WI38 (cell line): ENCODE data around the gene SPNS2.

Experiments
- H3K4me3 ChIP-seq: 2 replicates; pipeline ENCODE4 v1.5.1; 2011; ENCODE audit warnings: low read depth, mild to moderate bottlenecking, control low read depth, low read length
- TF ChIP-seq, protein P1 (sequence below): IDR thresholded peaks from 2 replicates; pipeline ENCODE4 v1.5.1; 2012; ENCODE audit warnings: low read depth, mild to moderate bottlenecking, control low read depth, low read length

SPNS2 gene

DNA sequence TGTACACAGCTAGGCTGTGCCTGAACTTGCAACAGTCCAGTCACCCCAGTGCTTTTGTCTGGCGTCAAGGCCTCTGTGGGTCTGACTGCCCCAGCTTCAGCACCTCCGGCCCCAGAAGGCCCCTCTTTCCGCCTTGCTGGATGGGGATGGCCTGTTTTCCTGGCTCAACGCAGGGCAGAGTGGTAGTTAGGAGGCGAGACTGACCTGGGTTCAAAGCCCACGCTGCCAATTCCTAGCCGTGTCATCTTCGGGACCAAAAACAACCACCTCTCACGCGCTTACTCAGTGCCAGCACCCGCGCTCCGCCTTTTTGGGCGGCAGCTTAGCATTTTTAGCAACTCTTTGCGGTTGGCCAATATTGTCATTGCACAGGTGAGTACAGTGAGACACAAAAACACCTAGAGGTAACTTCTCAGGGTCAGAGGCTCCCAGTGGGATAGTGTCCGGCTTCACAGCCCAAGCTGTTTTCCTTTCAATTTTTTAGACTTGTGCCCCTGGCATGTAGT is 51.9 kb downstream of the SPNS2 start:
- TF ChIP-seq, protein P1, sequence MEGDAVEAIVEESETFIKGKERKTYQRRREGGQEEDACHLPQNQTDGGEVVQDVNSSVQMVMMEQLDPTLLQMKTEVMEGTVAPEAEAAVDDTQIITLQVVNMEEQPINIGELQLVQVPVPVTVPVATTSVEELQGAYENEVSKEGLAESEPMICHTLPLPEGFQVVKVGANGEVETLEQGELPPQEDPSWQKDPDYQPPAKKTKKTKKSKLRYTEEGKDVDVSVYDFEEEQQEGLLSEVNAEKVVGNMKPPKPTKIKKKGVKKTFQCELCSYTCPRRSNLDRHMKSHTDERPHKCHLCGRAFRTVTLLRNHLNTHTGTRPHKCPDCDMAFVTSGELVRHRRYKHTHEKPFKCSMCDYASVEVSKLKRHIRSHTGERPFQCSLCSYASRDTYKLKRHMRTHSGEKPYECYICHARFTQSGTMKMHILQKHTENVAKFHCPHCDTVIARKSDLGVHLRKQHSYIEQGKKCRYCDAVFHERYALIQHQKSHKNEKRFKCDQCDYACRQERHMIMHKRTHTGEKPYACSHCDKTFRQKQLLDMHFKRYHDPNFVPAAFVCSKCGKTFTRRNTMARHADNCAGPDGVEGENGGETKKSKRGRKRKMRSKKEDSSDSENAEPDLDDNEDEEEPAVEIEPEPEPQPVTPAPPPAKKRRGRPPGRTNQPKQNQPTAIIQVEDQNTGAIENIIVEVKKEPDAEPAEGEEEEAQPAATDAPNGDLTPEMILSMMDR: no peak
- no peak overlapping the region for H3K4me3 ChIP-seq

DNA sequence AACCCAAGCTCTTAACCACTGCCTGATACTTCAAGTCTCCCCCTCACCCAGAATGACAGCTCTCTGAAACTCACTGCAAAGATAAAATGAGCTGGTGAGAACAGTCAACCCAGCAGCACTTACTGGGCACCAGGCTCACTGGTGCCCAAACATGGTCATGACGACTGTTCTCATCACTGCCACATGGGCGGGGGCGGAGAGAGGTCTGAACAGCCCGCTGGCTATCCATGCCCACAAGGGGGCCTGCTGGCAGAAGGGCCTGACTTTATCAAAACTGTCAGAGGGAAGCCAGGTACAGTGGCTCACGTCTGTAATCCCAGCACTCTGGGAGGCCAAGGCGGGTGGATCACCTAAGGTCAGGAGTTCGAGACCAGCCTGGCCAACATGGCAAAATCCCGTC is 52.5 kb downstream of the SPNS2 start:
- TF ChIP-seq, protein P1: no peak
- no peak overlapping the region for H3K4me3 ChIP-seq

DNA sequence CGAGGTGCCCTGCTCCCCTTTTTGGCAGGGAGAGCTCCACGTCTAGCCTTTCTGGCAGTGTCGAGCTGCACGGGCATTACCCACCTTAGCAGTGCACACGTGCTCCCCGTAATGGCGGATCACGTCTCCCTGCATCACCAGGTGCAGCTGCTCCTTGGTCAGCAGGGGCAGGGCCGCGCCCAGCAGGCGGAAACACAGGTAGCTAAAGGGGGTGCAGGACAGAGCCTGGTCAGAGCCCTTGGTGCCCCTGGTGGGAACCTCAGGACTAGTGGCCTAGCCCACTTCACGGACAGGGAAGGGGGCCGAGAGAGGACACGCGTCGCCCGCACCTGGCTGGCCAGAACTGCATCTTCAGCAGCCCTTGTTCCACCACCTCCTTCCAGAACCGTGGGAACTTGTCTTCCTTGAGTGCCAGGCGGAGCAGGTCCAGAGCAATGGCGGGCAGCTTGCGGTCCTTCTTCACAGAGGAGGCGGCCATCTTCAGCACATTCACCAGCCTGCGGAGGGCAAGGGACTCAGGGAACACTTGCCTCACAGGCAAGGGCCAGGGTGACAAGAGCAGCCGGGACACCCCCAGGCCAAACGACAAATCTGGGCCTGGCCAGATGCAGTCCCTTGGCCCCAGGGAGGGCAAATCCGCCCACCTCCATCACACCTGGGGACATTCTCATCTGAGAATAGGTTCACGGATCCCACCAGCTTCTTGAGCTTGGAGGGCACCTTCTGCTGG is 53.3 kb downstream of the SPNS2 start:
- H3K4me3 ChIP-seq: no peak overlapping the region
- TF ChIP-seq, protein P1: no peak

DNA sequence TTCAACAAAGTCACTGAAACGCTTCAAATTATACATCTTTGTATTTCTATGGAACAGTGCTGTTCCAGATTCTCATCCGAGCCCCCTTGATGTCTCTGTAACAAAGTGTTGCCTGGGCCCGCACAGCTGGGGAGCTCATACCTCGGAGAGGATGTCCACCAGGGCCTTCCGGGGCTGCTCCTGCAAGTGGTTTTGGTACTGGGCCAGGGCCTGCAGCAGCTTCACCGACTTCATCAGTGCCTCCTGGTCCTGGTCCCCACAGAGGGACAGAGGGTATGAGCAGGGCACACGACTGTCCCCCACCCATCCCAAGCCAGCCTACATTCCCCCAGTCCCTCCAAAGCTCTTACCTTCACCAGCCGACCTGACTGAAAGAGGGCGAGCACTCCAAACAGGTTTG is 55.0 kb downstream of the SPNS2 start:
- peak overlapping the region; percentile 91; the same call in 1 of the 2 replicates for H3K4me3 ChIP-seq
- TF ChIP-seq, protein P1: no peak

DNA sequence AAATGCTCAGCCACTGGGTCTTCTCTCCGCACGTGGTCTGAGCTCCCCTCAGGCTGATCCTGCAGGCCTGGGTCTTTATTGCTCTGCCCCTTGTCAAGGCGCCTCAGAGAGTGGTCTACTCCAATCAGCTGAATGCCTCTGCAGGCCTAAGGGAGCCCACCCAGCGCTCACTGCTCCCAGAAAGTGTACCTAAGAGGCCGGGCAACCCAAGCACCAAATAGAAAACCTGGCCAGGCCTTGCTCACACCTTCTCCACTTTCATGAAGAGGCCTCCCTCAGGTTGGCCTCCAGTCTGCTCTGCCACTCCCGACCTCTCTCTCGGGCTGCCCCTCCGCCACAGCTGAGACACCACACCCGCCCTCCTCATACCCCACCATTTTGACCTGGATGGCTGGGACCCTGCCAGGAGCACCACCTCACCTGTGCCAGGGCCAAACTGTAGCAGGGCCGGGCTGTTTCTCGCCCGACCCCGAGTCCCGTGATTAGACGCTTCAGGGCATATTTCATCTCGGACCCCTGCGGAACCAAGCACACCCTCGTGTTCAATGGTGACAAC is 55.8 kb downstream of the SPNS2 start:
- TF ChIP-seq, protein P1: no peak

DNA sequence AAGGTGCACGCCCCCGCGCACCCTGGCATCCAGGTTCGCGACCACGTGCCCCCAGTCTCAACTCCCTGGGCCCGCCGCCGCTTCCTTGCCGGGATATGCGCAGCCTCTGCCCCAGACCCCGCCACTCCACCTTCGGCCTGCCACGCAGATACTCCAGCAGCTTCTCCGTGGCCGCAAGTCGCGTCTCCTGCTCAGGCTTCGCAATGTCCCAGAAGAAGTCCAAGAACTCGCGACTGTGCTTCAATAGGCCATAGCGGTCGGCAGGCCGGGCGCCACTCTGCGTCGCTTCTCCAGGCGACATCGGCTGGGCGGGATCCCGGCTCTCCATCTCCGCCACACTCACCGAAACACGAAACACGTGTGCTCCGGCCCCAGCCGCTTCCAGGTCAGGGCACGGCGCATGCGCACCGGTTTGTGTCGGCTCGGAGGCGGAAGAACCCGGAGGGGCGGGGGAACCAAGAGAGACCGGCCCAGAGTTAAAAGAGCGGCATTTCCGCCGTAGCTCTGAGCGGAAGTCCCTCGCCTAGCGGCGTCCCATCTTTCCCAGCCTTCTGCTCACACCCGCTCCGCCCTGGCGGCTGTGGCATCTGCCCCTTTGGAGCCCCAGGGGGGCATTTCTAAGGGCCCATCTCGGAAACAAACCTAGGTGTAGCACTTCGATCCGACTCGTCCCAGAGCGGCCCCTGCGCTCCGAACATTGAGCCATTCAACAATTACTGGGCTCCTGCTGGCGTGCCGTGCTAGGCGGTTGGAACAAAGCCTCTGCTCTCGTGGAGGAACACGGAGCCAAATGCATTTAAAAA is 56.5 kb downstream of the SPNS2 start, which contains the start of gene MYBBP1A:
Gene MYBBP1A, minus strand, starts transcription at position 388 of the 803 bp plus-strand sequence. Its CDS starts 60 bp downstream, at position 328.
- TF ChIP-seq, protein P1: no peak
- H3K4me3 ChIP-seq: peak within 1 kb of the TSS; percentile 91

More for the DNA sequence above, 55.8 kb downstream of the SPNS2 start:
- peak overlapping the region; percentile 91 for H3K4me3 ChIP-seq
